CD4-positive, CD25-positive, alpha-beta regulatory T cell (primary cell): ENCODE measurements around the gene KCNC1. TPM values are rescaled to one million over a fixed set of nuclear protein-coding genes. Genes with fewer than 3 reads are reported as not detected.

Experiments used
- ATAC-seq, 2 donors: fragments of 150-1000 bp; cut with Tn5 transposase; one replicate each; pipeline ENCODE4 v1.10.0; 2021; ENCODE audit warnings: low read depth in 2 of 2, moderate number of reproducible peaks in 2 of 2, moderate library complexity in 1 of 2
- DNase-seq, 3 donors: peaks; one replicate each; pipeline versions ENCODE4 v3.0.0 to v3.0.0-alpha.2; 2012 to 2022; ENCODE audit warnings: mixed read lengths in 1 of 3
- H3K27ac ChIP-seq: one replicate; pipeline ENCODE4 v1.7.0; 2013; ENCODE audit warnings: mild to moderate bottlenecking, low read length; ENCODE audit not compliant: insufficient read depth, poor library complexity, severe bottlenecking
- H3K27me3 ChIP-seq: one replicate; pipeline ENCODE4 v1.7.0; 2013; ENCODE audit warnings: low read length; ENCODE audit not compliant: control insufficient read depth, insufficient read depth
- H3K36me3 ChIP-seq: one replicate; pipeline ENCODE4 v1.7.0; 2013; ENCODE audit warnings: mild to moderate bottlenecking, low read length, moderate library complexity; ENCODE audit not compliant: control insufficient read depth, insufficient read depth
- H3K4me1 ChIP-seq: 2 replicates; pipeline ENCODE4 v1.7.0; 2013; ENCODE audit warnings: mild to moderate bottlenecking, low read length; ENCODE audit not compliant: insufficient read depth, control insufficient read depth, poor library complexity, severe bottlenecking
- H3K4me3 ChIP-seq: one replicate; pipeline ENCODE4 v1.7.0; 2013; ENCODE audit warnings: low read depth, mild to moderate bottlenecking, low read length, moderate library complexity
- H3K9me3 ChIP-seq, 2 experiments: 1 replicate in 1 of 2; 2 replicates in 1 of 2; pipeline ENCODE4 v1.7.0; 2013; ENCODE audit warnings: low read length in 2 of 2, mild to moderate bottlenecking in 1 of 2, moderate library complexity in 1 of 2; ENCODE audit not compliant: control insufficient read depth in 2 of 2
- H3K27ac Mint-ChIP-seq, 3 donors: one replicate each; pipeline ENCODE4 v1.8.0; 2020 to 2022; ENCODE audit warnings: mild to moderate bottlenecking in 3 of 3, mixed read lengths in 3 of 3, moderate library complexity in 2 of 3
- H3K27me3 Mint-ChIP-seq: one replicate; pipeline ENCODE4 v1.8.0; 2022; ENCODE audit warnings: mild to moderate bottlenecking, mixed read lengths
- H3K36me3 Mint-ChIP-seq: one replicate; pipeline ENCODE4 v1.8.0; 2020; ENCODE audit warnings: mixed read lengths
- H3K4me1 Mint-ChIP-seq, 4 donors: one replicate each; pipeline ENCODE4 v1.8.0; 2020 to 2022; ENCODE audit warnings: mixed read lengths in 4 of 4, mild to moderate bottlenecking in 1 of 4
- H3K4me3 Mint-ChIP-seq, 4 donors: one replicate each; pipeline ENCODE4 v1.8.0; 2020 to 2022; ENCODE audit warnings: mild to moderate bottlenecking in 4 of 4, mixed read lengths in 4 of 4, moderate library complexity in 3 of 4
- H3K9me3 Mint-ChIP-seq, 7 donors: one replicate each; pipeline ENCODE4 v1.8.0; 2020 to 2022; ENCODE audit warnings: mixed read lengths in 7 of 7, mild to moderate bottlenecking in 3 of 7, moderate library complexity in 2 of 7
- polyA plus RNA-seq, 4 donors: library from polyadenylated mRNA; unstranded; fragments of 300-500 nt; fragmentation: Illumina TruSeq; gene quantifications; one replicate each; pipeline ENCODE4 v1.2.3, GENCODE V29; 2021
- total RNA-seq: library from RNA; stranded (reverse); gene quantifications from one replicate; pipeline ENCODE4 v1.2.3, GENCODE V29; 2022

KCNC1 gene
- total and polyA plus RNA-seq, 5 donors from 2014 or later: 0.22 to 1.2 (median 0.47) TPM; not detected in 2

- Histone ChIP-seq H3K4me1 (no peaks in the 10 kb centered on the region), H3K27me3 (peaks cover 11% of the 10 kb centered on the region), H3K9me3 (no peaks in the 10 kb centered on the region), H3K4me3 (no peak overlapping the region), H3K36me3 (no peaks in the 10 kb centered on the region), H3K27ac (no peak overlapping the region)
- peaks cover 37% of the 10 kb centered on the region for H3K27me3 Mint-ChIP-seq
- no peak overlapping the region for H3K4me3 Mint-ChIP-seq
- H3K27ac Mint-ChIP-seq: no peak overlapping the region
- peaks cover 0 to 1% (median 0%) of the 10 kb centered on the region in 7 donors for H3K9me3 Mint-ChIP-seq
- ATAC-seq (no peak), DNase-seq (no peak)
- no peaks in the 10 kb centered on the region for H3K4me1 Mint-ChIP-seq
- no peaks in the 10 kb centered on the region for H3K36me3 Mint-ChIP-seq
Observed at GRCh38 chr11:17724020-17724908, 10.3 kb upstream of the KCNC1 start.

GRCh38 chr11:17725174-17725573 is 9.4 kb upstream of the KCNC1 start:
- H3K4me3 ChIP-seq: no peak overlapping the region
- no peaks in the 10 kb centered on the region for H3K9me3 ChIP-seq
- no peak for ATAC-seq
- no peaks in the 10 kb centered on the region for H3K36me3 ChIP-seq
- no peak overlapping the region for H3K4me3 Mint-ChIP-seq
- H3K27me3 Mint-ChIP-seq: peaks cover 38% of the 10 kb centered on the region
- H3K27ac ChIP-seq: no peak overlapping the region
- H3K27me3 ChIP-seq: peaks cover 13% of the 10 kb centered on the region
- H3K4me1 Mint-ChIP-seq: no peaks in the 10 kb centered on the region
- no peak for DNase-seq
- H3K27ac Mint-ChIP-seq: no peak overlapping the region
- H3K36me3 Mint-ChIP-seq: no peaks in the 10 kb centered on the region
- H3K9me3 Mint-ChIP-seq: peaks cover 0 to 1% (median 0%) of the 10 kb centered on the region in 7 donors
- no peaks in the 10 kb centered on the region for H3K4me1 ChIP-seq

GRCh38 chr11:17730137-17730536 is 4.4 kb upstream of the KCNC1 start:
- H3K4me3 ChIP-seq: no peak overlapping the region
- peaks cover 3% of the 10 kb centered on the region for H3K27me3 ChIP-seq
- H3K36me3 ChIP-seq: no peaks in the 10 kb centered on the region
- peaks cover 40% of the 10 kb centered on the region for H3K27me3 Mint-ChIP-seq
- DNase-seq: no peak
- H3K36me3 Mint-ChIP-seq: no peaks in the 10 kb centered on the region
- peaks cover 0 to 7% (median 0%) of the 10 kb centered on the region in 4 donors for H3K4me1 Mint-ChIP-seq
- H3K9me3 ChIP-seq: no peaks in the 10 kb centered on the region
- no peak for ATAC-seq
- H3K4me1 ChIP-seq: no peaks in the 10 kb centered on the region
- peaks cover 0 to 4% (median 0%) of the 10 kb centered on the region in 7 donors for H3K9me3 Mint-ChIP-seq
- no peak overlapping the region for H3K4me3 Mint-ChIP-seq
- no peak overlapping the region for H3K27ac Mint-ChIP-seq
- H3K27ac ChIP-seq: no peak overlapping the region

- peak; percentile 52 to 62 for ATAC-seq
- H3K4me3 Mint-ChIP-seq: no peak overlapping the region
Observed at GRCh38 chr11:17730608-17731462, 3.7 kb upstream of the KCNC1 start.

GRCh38 chr11:17733261-17733660 is 1.3 kb upstream of the KCNC1 start:
- Mint-ChIP-seq H3K9me3 (peaks cover 0 to 4% (median 0%) of the 10 kb centered on the region in 7 donors), H3K4me1 (peaks cover 0 to 14% (median 0%) of the 10 kb centered on the region in 4 donors), H3K4me3 (peak overlapping the region in 1 of 4 donors; percentile 34), H3K36me3 (peaks cover 4% of the 10 kb centered on the region), H3K27me3 (peaks cover 44% of the 10 kb centered on the region), H3K27ac (no peak overlapping the region)
- Histone ChIP-seq H3K9me3 (no peaks in the 10 kb centered on the region), H3K4me3 (no peak overlapping the region), H3K27me3 (peaks cover 11% of the 10 kb centered on the region), H3K27ac (no peak overlapping the region), H3K4me1 (no peaks in the 10 kb centered on the region), H3K36me3 (no peaks in the 10 kb centered on the region)
- DNase-seq (no peak), ATAC-seq (no peak)

More at GRCh38 chr11:17730608-17731462, 3.7 kb upstream of the KCNC1 start:
- Mint-ChIP-seq H3K9me3 (peaks cover 0 to 4% (median 0%) of the 10 kb centered on the region in 7 donors), H3K27ac (no peak overlapping the region), H3K27me3 (peaks cover 36% of the 10 kb centered on the region), H3K36me3 (no peaks in the 10 kb centered on the region), H3K4me1 (peaks cover 0 to 7% (median 0%) of the 10 kb centered on the region in 4 donors)
- no peaks in the 10 kb centered on the region for H3K9me3 ChIP-seq
- H3K4me1 ChIP-seq: no peaks in the 10 kb centered on the region
- H3K36me3 ChIP-seq: no peaks in the 10 kb centered on the region
- H3K27me3 ChIP-seq: peaks cover 3% of the 10 kb centered on the region
- no peak overlapping the region for H3K4me3 ChIP-seq
- DNase-seq: peak; percentile 6 to 61 (median 34)
- no peak overlapping the region for H3K27ac ChIP-seq

- H3K27ac ChIP-seq: no peak overlapping the region
- H3K9me3 Mint-ChIP-seq: peaks cover 0 to 4% (median 0%) of the 10 kb centered on the region in 7 donors
- no peak overlapping the region for H3K4me3 ChIP-seq
- H3K27ac Mint-ChIP-seq: no peak overlapping the region
- H3K36me3 ChIP-seq: no peaks in the 10 kb centered on the region
- H3K27me3 ChIP-seq: peaks cover 8% of the 10 kb centered on the region
- H3K36me3 Mint-ChIP-seq: peaks cover 4% of the 10 kb centered on the region
- DNase-seq (peak in 1 of 3 donors; percentile 31), ATAC-seq (no peak)
- no peaks in the 10 kb centered on the region for H3K9me3 ChIP-seq
- no peaks in the 10 kb centered on the region for H3K4me1 ChIP-seq
- H3K4me1 Mint-ChIP-seq: peaks cover 0 to 14% (median 0%) of the 10 kb centered on the region in 4 donors
- H3K27me3 Mint-ChIP-seq: peaks cover 40% of the 10 kb centered on the region
- H3K4me3 Mint-ChIP-seq: no peak overlapping the region
Observed at GRCh38 chr11:17734986-17735817, 621 bp downstream of the KCNC1 start.
